HAP-1 (cell line): Measurements from ENCODE around the gene ASTN2.

ENCODE experiments used
- DNase-seq, 2 experiments: peaks; one replicate each; pipeline ENCODE4 v3.0.0-alpha.2; 2016 to 2020; ENCODE audit warnings: low spot score in 2 of 2
- H3K27me3 ChIP-seq: fragments of 250-450 bp; sonication (Bioruptor Pico); 2 replicates; pipeline ENCODE4 v1.5.1; 2020; ENCODE audit warnings: low read depth, mild to moderate bottlenecking, moderate library complexity
- H3K36me3 ChIP-seq: fragments of 250-450 bp; sonication (Bioruptor Pico); replicated peaks from 2 replicates; pipeline ENCODE4 v1.5.1; 2020; ENCODE audit warnings: mild to moderate bottlenecking
- H3K4me1 ChIP-seq: fragments of 250-450 bp; sonication (Bioruptor Pico); 2 replicates; pipeline ENCODE4 v1.5.1; 2020; ENCODE audit warnings: mild to moderate bottlenecking
- H3K4me3 ChIP-seq: fragments of 250-450 bp; sonication (Bioruptor Pico); 2 replicates; pipeline ENCODE4 v1.5.1; 2020; ENCODE audit warnings: mild to moderate bottlenecking, moderate library complexity
- H3K9me3 ChIP-seq: fragments of 250-450 bp; sonication (Bioruptor Pico); 2 replicates; pipeline ENCODE4 v1.5.1; 2020; ENCODE audit warnings: mild to moderate bottlenecking, moderate library complexity
- in situ Hi-C: fragments of 300-500 bp; cut with MboI; formaldehyde crosslinking; loops from 3 replicates; pipeline ENCODE4 v1.14.3; 2020; ENCODE audit warnings: low sequenced_read_pairs, inconsistent platforms, mixed read lengths

The ASTN2 gene

GRCh38 chr9:117000834-117001233, 414.0 kb downstream of the ASTN2 start:
- in situ Hi-C loops = no loop called here
- H3K27me3 ChIP-seq = no peaks in the 10 kb centered on the region
- H3K4me1 ChIP-seq = no peaks in the 10 kb centered on the region

GRCh38 chr9:117000196-117000723, 414.6 kb downstream of the ASTN2 start:
- H3K36me3 ChIP-seq = no peaks in the 10 kb centered on the region
- no peaks in the 10 kb centered on the region for H3K9me3 ChIP-seq
- DNase-seq = no peak
- no peak overlapping the region for H3K4me3 ChIP-seq
- in situ Hi-C loops = no loop called here
- no peaks in the 10 kb centered on the region for H3K27me3 ChIP-seq
- H3K4me1 ChIP-seq = no peaks in the 10 kb centered on the region

More at GRCh38 chr9:117000834-117001233, 414.0 kb downstream of the ASTN2 start:
- Histone ChIP-seq H3K9me3 (no peaks in the 10 kb centered on the region), H3K36me3 (no peaks in the 10 kb centered on the region), H3K4me3 (no peak overlapping the region)
- DNase-seq = no peak

- no peaks in the 10 kb centered on the region for H3K27me3 ChIP-seq
- no peaks in the 10 kb centered on the region for H3K4me1 ChIP-seq
- no peaks in the 10 kb centered on the region for H3K36me3 ChIP-seq
- peak in 1 of 2 experiments; percentile 16 for DNase-seq
- in situ Hi-C loops = no loop called here
- H3K9me3 ChIP-seq = no peaks in the 10 kb centered on the region
- no peak overlapping the region for H3K4me3 ChIP-seq
Measured at GRCh38 chr9:116998305-116998704, 416.6 kb downstream of the ASTN2 start.

GRCh38 chr9:116992865-116993264, 422.0 kb downstream of the ASTN2 start:
- no peaks in the 10 kb centered on the region for H3K27me3 ChIP-seq
- no peaks in the 10 kb centered on the region for H3K9me3 ChIP-seq
- DNase-seq = no peak
- no peaks in the 10 kb centered on the region for H3K36me3 ChIP-seq
- in situ Hi-C loops = no loop called here
- no peak overlapping the region for H3K4me3 ChIP-seq
- H3K4me1 ChIP-seq = no peaks in the 10 kb centered on the region

GRCh38 chr9:116991051-116991450, 423.8 kb downstream of the ASTN2 start:
- H3K27me3 ChIP-seq = no peaks in the 10 kb centered on the region
- H3K4me1 ChIP-seq = no peaks in the 10 kb centered on the region
- H3K4me3 ChIP-seq = no peak overlapping the region
- in situ Hi-C loops = no loop called here
- no peaks in the 10 kb centered on the region for H3K36me3 ChIP-seq
- no peaks in the 10 kb centered on the region for H3K9me3 ChIP-seq
- no peak for DNase-seq

GRCh38 chr9:116990592-116990991, 424.3 kb downstream of the ASTN2 start:
- Histone ChIP-seq H3K4me1 (no peaks in the 10 kb centered on the region), H3K4me3 (no peak overlapping the region), H3K27me3 (no peaks in the 10 kb centered on the region), H3K9me3 (no peaks in the 10 kb centered on the region), H3K36me3 (no peaks in the 10 kb centered on the region)
- DNase-seq = no peak
- in situ Hi-C loops = no loop called here

GRCh38 chr9:116987721-116988485, 427.0 kb downstream of the ASTN2 start:
- in situ Hi-C loops = no loop called here
- no peak for DNase-seq
- Histone ChIP-seq H3K27me3 (no peaks in the 10 kb centered on the region), H3K4me3 (no peak overlapping the region), H3K4me1 (no peaks in the 10 kb centered on the region), H3K36me3 (no peaks in the 10 kb centered on the region), H3K9me3 (no peaks in the 10 kb centered on the region)

- no peak for DNase-seq
- in situ Hi-C loops = no loop called here
Measured at GRCh38 chr9:116986015-116986414, 428.8 kb downstream of the ASTN2 start.

GRCh38 chr9:116985596-116985995, 429.3 kb downstream of the ASTN2 start:
- H3K9me3 ChIP-seq = no peaks in the 10 kb centered on the region
- H3K4me3 ChIP-seq = no peak overlapping the region
- in situ Hi-C loops = no loop called here
- no peaks in the 10 kb centered on the region for H3K4me1 ChIP-seq
- H3K36me3 ChIP-seq = no peaks in the 10 kb centered on the region
- no peaks in the 10 kb centered on the region for H3K27me3 ChIP-seq
- no peak for DNase-seq

More at GRCh38 chr9:116986015-116986414, 428.8 kb downstream of the ASTN2 start:
- Histone ChIP-seq H3K9me3 (no peaks in the 10 kb centered on the region), H3K4me1 (no peaks in the 10 kb centered on the region), H3K27me3 (no peaks in the 10 kb centered on the region), H3K36me3 (no peaks in the 10 kb centered on the region), H3K4me3 (no peak overlapping the region)

GRCh38 chr9:116984111-116984510, 430.7 kb downstream of the ASTN2 start:
- Histone ChIP-seq H3K4me1 (no peaks in the 10 kb centered on the region), H3K27me3 (no peaks in the 10 kb centered on the region), H3K9me3 (no peaks in the 10 kb centered on the region), H3K36me3 (no peaks in the 10 kb centered on the region), H3K4me3 (no peak overlapping the region)
- in situ Hi-C loops = no loop called here
- DNase-seq = no peak

- in situ Hi-C loops = no loop called here
- H3K4me3 ChIP-seq = no peak overlapping the region
Measured at GRCh38 chr9:116980582-116981120, 434.2 kb downstream of the ASTN2 start.

GRCh38 chr9:116979456-116979855, 435.4 kb downstream of the ASTN2 start:
- no peaks in the 10 kb centered on the region for H3K4me1 ChIP-seq
- H3K36me3 ChIP-seq = no peaks in the 10 kb centered on the region
- H3K4me3 ChIP-seq = no peak overlapping the region
- in situ Hi-C loops = no loop called here
- H3K9me3 ChIP-seq = no peaks in the 10 kb centered on the region
- H3K27me3 ChIP-seq = no peaks in the 10 kb centered on the region
- DNase-seq = no peak

More at GRCh38 chr9:116980582-116981120, 434.2 kb downstream of the ASTN2 start:
- no peaks in the 10 kb centered on the region for H3K27me3 ChIP-seq
- H3K9me3 ChIP-seq = no peaks in the 10 kb centered on the region
- DNase-seq = no peak
- H3K36me3 ChIP-seq = no peaks in the 10 kb centered on the region
- H3K4me1 ChIP-seq = no peaks in the 10 kb centered on the region

- H3K9me3 ChIP-seq = no peaks in the 10 kb centered on the region
- DNase-seq = no peak
- in situ Hi-C loops = no loop called here
Measured at GRCh38 chr9:116978155-116978554, 436.7 kb downstream of the ASTN2 start.

GRCh38 chr9:116975126-116975525, 439.7 kb downstream of the ASTN2 start:
- in situ Hi-C loops = no loop called here
- Histone ChIP-seq H3K36me3 (no peaks in the 10 kb centered on the region), H3K9me3 (no peaks in the 10 kb centered on the region), H3K4me3 (no peak overlapping the region), H3K27me3 (no peaks in the 10 kb centered on the region), H3K4me1 (no peaks in the 10 kb centered on the region)
- no peak for DNase-seq

More at GRCh38 chr9:116978155-116978554, 436.7 kb downstream of the ASTN2 start:
- no peaks in the 10 kb centered on the region for H3K27me3 ChIP-seq
- no peaks in the 10 kb centered on the region for H3K36me3 ChIP-seq
- no peaks in the 10 kb centered on the region for H3K4me1 ChIP-seq
- no peak overlapping the region for H3K4me3 ChIP-seq
